Fibroblast of gingiva (primary cell): Measurements from ENCODE around the gene DHX8.
A peak's percentile ranks its signal among the peaks of the same experiment; 100 is the strongest.

Experiments
- DNase-seq: peaks from one replicate; pipeline ENCODE4 v3.0.0-alpha.2; 2011; ENCODE audit warnings: low read depth

DHX8 gene

DNA sequence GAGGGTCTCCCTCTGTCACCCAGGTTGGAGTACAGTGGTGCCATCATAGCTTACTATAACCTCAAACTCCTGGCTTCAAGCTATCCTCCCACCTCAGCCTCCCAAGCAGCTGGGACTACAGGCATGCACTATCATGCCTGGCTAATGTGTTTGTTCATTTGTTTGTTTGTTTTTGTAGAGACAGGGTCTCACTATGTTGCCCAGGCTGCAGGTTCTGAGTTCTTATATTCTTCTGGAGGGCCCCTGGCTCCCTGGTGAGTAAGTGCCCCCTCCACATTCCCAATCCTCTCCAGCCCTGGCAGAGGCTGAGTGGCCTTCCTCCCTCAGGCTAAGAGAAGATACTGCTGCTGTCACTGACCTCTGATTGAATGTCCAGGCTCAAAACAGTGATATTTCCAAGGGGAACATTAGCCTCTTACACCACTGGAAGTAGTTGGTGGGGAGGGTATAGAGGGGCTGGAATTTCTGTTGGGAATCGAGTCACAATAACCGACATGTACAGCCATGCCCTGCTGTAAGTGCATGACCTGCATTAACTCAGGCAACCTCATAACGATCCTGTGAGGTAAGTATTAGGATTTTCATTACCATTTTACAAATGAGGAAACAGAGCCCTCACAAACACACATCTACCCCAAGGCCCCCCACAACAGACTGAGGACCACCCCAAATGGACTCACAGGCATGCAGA, 65.1 kb downstream of the DHX8 start:
- no peak for DNase-seq

DNA sequence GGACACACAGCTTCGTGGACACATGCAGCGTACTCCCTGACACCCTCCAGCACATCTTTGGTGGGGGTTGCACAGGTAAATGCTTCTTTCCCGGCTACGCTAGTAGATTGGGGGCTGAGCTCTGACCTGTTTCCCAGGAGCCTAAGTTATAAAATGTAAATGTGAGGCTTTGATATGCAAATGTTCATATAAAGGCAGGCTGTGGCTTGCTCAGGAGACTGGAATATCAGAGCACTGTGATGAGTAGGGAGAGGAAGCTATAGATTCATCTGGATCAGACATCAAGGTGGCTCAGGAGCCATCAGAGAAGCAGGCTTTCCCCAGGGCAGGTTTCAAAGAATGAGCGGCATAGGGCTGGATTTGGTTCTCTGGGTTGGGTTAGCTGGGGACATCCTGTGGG, 65.7 kb downstream of the DHX8 start:
- DNase-seq: no peak

DNA sequence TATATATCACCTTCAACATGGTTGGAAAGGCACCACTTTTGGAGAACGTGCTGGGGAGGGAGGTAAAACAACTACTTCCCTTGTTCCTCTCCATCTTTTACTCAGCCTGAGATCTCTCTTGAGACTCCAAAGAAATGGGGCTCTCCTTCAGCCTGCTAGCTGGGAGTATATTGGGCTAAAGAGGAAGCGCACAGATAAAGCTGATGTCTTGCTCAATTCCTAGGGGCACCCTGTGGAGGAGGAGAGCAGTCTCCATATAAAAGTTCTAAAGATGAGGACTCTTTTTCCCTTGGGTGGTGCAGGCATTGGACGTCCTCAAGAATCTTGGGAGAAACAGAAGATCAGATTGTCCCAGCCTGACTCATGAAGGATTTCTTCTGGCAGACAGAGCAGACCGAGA, 67.0 kb downstream of the DHX8 start:
- DNase-seq: no peak

DNA sequence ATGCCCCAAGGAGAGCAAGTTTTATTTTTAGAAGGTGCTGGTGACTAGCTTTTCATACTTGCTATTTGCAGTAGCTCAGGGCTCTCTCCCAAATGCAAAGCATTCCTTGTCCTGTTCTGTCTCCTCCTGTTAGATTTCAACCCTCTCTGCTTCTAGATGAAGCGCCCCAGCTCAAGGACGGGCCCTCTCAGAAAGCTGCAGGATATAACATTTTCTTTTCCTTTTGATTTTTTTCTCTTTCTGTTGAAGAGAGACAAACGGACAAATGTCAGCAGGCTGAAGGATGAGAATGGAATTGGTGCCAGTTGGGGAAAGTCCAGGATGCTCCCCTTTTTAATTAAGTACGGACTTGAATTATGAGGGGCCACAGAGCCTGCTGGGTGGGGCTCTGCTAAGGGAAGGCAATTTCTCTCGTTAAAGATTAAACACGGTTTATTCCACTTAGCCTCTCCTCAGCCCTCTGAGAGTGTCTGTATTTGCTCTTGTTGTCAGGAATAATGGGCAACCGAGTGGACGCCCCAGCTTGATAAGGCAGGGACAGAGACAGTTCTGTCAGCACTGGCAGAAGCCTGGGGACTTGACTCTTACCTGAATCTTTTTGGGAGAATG, 68.6 kb downstream of the DHX8 start:
- no peak for DNase-seq

DNA sequence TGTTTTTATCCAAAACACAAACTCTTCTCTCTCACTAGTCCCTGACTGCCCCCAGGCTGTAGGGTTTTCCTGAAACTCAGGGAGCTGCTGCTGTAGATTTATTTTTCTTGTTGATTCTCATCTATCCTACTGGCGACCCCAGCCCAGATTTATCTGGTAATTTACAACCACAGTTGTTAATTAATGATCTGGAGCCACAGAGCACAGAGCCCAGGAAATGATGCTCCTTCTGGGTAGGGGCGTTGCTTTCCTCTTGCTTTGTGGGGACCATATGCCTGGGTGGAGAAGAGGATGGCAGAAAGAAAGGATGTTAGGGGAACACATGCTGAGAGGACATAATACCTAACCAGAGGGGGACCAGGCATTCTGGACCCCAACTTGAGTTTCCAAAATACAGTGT, 69.8 kb downstream of the DHX8 start:
- DNase-seq: no peak

DNA sequence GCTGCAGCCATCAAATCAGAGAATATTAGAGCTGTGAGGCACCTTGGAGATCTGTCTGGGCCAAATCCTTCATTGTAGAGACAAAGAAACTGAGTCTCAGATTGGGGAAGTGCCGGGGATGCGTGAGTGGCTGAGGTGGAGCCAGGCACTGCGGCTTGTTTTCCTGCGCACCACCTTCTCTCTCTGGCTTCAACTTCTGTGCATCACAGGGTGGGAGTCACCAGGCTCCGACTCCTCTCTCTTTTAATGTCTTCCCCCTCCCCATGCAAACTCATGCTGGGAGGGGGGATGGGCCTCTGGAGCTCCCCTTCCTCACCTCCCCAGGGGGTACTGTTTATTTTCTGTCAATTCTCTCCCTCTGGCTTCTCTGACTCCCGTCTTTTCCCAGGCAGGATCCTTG, 71.1 kb downstream of the DHX8 start:
- DNase-seq: no peak

DNA sequence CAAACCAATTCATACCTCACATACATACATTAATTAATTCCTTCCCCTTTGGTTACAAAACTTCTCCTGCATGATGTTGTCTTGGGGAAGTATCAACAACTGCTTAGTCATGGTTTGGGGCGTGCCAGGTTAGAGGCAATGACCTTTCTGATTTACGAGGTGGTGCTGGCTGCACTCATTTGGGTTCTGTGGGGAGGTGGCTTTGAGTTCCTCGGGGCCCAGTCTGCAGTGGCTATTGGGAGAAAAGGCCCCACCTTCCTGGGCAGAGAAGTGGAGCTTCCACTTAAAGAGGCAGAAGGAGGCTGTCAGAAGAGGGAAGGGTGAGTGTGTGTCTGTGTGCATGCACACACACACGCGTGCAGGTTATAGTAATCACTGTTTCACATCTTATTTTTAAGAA, 72.5 kb downstream of the DHX8 start:
- DNase-seq: peak; percentile 69

DNA sequence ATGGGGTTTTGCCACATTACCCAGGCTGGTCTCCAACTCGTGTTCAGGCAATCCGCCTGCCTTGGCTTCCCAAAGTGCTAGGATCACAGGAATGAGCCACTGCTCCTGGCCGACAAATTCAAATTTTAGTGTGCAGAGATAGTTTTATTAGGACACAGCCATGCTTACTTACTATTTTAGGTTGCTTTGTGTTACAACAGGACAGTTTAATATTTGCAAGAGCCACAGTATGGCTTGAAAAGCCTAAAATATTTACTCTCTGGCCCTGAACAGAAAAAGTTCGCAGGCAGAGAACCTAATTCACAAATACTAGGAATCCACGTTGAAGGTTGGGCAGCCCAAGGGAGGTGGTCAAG, 75.0 kb downstream of the DHX8 start:
- DNase-seq: no peak

DNA sequence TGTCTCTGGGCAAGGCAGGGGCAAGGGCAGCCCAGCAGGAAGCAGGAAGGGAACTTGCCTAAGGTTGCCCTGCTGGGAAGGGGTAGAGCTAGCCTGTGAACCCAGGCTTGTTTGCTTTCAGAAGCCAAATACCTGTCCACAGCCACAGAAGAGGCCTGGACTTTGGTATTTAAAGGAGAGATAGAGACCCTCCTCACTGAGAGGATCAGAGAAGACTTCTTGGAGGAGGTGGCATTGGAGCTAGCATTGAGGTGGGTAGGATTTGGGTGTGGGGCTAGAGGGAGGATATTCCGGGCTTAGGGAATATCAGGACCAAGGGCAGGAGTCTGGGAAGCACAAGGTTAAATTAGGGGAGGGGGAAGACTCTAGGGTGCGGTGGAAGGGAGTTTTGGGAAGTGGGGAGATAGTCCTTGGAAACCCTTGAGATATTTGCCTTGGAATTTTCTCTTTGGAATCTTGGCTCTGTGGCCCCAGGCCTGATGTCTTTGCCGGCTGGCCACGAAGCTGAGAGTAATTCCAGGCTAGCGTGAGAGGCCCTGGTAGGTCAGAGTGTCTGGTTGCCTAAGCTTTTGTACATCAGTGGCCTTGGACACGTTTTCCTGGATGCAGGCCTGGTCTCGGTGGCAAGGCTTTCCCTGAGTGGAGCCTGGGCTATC, 75.5 kb downstream of the DHX8 start:
- DNase-seq: no peak

DNA sequence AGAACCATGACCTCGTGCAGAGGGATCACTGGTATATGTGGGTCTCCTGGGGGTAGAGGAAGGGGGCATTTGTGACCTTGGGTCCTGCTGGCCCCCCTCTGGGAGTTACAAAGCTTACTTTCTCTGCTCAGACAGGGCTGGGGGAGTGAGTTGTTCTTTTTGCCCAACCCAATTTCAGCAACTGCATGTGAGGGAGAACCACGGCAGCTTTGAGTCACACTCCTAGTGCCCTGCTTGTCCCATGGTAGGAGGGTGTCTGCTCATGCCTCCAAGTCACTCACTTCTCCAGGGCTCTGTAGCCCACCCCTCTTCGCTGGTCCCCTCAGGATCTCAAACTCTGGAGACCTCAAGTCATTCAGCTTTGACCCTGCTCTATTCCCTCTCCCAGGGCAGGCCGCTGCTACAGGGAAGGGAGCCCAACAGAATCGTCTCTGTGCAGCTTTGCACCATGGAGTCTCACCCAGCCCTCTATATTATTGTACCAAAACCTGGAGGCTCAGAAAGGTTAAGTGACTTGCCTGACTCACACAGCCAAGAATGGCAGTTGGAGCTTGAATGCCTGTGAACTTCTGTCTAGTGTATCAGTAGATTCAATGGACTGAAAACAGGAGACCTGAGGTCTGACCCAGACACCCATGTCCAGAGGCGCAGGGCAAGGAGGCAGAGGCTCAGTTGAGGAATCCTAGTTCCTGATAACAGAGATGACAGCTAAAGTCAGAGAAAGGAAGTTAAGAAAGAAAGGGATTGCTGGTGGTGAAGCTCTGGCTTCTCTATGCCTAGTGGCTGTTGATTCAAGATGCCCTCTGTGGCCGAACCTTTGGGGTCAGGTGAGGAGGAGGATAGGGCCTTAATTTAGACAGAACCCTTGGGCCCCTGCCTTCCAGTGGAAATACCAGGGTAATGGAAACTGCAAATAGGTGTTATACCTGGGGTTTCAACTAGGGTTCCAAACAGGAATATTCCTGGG, 77.0 kb downstream of the DHX8 start:
- no peak for DNase-seq

DNA sequence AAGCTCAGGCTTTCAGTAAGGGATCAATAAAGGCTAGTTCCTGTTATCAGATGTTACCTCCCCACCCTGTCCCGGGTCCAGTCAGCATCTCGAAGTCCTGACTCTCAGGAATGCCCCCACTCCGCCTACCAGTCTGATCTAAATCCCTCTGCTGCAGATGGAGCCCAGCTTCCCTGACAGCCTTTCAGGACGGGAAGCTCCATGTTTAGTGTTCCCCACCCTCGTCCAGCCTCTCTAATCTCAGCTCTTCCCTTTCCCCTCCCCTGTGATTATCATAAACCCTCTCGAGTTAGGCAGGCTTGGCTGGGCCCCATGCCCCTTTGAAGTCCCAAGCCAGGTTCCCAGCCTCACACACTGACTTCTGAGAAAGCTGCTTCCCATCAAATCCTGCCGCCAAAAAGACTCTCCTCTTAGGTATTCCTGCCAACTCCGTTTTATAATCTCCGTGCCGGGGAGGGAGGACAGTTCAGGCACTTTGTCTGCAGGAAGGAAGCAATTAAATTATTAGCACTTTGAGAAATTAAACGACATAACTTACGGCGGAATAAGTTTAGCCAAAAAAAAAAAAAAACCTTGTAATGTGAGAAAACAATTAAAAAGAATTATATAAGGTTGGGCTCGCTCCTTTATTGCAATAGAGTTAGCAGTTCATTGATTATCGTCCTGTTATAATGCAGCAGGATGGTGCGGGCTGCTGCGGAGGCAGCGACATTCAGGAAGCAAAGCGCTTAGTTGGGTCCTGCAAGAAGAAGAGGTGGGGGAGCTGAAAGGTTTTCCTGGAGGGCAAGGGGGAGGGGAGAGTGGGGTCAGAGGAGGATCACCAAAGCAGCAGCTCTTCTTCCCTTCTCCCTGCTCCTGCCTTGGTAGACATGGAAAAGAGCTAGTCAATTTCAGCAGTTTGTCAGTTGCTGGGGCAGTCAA, 79.2 kb downstream of the DHX8 start:
- DNase-seq: no peak

DNA sequence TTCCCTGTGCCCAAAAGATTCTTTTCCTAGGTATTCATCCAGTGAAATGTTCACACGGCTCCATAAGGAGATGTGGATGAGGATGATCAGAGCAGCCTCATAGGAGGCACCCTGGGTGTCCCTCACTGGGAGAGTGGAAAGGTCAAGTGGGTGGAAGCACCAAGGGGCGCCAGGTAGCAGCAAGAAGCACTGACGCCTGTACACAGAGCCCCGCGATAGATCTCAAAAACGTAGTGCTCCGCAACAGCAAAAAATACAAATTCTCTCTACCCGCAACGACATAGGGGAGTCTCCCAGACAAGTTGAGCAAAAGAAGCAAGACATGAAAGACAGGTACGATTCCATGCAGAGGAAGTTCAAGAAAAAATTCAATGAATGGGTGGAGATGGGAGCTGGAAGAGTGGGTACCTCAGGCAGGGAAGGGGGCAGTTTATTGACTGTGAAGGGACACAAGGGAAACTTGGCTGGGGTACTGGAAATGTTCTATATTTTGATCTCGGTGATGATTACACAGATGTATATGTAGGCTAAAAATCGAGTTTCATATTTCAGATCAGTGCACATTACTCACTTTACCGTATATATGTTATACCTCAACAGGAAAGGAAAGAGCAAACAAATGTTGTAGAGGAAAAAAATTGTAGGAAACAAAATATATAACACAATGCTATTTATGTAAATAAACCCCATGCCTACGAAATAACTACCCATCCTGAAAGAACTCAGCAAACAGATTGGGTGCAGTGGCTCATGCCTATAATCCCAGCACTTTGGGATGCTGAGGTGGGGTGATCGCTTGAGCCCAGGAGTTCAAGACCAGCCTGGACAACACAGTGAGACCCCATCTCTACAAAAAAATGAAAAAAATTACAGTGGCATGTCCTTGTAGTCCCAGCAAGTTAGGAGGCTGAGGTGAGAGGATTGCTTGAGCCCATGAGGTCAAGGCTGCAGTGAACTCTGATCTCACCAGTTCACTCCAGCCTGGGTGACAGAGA, 80.1 kb downstream of the DHX8 start:
- no peak for DNase-seq

DNA sequence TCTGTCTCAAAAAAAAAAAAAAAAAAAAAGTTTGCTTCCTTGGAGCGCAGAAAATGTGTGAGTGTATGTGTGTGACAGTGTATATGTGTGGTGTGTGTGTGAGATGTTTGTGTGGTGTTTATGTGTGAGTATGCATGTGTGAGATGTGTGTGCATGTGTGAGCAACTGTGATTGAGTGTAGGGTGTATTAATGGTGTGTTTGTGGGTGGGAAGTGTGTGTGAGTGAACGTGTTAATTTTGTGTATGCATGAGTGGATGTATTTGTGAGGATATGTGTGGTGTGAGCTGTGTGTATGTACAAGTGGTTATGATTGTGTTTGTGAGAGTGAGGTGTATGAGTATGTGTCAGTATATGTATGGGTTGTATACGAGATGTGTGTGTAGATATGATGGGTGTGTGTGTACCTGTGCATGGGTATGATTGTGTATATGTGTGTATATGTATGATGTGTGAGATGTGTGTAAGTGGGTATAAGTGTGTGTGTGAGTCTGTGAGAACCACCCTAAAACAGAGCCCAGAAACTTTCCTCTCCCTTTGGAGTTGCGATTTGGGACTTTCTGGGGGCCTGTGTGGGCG, 84.8 kb downstream of the DHX8 start:
- DNase-seq: no peak

DNA sequence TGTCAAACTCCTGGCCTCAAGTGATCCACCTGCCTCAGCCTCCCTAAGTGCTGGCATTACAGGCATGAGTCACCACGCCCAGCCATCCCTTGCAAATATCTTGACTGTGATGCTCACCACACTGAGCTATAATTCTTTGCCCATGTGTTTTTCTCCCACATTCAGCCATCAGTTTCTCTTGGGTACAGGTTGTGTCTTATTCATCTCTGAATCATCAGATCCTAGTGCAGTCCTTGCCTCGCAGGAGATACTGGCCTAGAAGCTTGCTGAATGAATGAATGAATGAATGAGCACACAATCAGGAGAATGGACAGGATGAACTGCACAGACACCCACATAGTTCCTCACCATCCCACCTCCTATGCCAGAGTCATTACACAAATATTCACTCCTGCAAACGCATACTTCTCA, 86.7 kb downstream of the DHX8 start:
- DNase-seq: no peak

DNA sequence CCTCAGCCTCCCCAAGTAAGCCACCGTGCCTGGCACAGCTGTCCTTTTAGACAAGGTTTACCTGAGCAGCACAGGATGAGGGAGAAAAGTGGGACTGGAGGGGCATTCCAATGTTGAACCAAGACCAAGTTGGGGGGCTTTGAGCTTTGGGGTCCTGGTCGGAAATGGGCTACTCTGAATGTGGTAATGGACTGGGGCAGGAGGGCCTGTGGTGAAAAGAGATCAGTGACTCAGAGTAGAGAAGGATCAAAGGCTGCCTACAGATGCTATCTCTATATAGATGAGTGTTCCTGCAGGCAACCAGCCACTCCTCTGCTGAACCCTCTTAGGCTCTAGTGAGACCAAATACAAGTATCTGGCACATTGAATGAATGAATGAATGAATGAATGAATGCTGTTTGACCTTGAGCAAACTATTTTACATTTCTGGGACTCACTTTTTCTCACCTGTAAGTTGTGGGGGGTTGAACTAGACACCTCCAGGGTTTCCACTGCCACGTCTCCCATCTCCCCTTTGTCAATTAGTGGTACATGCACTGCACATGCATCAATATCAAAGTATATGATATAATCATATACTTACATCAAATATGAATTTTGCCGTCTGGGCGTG, 88.7 kb downstream of the DHX8 start:
- DNase-seq: no peak

DNA sequence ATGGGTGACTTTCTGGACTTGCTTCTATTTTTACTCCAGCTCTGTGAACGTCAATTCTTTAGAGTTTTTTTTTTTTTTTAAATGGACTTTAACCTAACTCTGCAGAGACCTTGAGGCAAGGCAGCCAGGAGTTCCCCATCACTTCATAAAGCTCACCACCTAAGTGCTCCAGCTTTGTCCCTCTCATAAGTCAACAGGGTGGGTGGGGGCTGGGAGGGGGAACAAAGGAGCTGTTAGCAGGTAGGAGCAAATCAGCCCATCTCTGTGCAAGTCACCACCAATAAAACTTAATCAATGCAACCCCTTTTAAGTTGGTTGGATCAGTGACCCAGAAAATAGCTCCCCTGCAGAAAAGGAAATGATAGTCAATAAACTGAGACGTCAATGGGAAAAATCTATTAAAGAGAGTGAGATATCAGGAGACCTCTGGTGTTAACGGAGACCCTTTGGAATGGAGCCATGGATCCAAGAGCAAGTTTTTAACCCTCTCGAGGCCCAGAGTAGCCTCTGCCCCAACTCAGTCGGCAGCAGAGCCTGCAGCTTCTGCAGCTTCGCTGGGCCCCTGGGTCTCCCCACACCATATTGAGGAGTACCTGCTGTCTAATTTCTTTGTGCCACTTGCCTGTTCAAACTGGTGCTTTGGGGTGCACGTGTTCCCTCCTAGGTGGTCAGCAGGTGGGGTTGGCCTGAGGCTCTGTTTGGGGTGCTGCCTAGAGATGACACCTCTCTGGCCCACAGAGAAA, 90.0 kb downstream of the DHX8 start:
- no peak for DNase-seq

DNA sequence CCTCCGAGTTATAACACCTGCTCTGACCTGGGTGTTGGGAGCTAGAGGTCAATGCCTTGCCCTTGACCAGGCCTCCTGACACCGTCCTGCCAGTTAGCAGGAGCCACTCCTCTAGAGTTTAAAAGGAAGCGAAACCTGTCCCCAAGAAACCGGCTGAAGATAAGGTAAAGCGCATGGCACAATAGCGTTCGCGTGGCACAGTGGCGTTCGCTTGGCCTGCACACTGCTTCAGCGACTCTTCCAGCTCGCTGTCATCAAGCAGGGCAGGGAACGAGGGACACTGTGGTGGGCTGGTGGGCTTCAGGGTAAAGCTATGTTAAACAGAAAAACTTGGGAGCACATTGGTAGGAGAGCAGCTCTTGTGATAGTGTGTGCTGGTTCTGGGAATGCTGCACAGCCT, 90.6 kb downstream of the DHX8 start:
- DNase-seq: no peak

DNA sequence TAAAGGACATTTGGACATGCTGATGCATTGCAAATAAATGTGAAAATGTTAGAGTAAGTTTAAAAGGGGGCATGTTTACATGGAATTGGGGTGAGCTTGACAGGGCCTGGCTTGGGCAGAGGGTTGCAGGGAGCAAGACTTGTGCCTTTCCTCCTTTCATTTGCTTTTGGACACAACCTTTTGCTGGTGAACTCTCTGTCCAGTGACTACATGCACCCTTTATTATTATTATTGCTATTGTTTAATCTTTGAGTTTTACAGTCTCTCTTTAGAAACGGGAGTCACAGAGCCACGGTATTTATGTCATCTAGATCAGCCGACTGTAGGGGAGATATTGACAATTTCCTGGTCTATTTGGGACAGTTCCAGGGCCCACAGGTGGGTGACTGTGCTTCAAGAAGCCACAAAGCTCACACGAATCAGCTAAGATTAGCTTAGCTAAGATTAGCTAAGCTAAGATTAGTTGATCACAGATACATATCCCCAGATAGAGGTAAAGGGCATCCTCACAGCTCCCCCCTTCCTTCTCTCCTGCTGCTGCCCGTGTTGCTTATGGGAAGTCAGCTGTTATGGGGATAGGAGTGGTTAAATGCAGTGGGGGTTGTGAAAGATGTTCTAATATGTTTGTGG, 91.2 kb downstream of the DHX8 start:
- no peak for DNase-seq
